SJCRH30 (cell line): Measurements from ENCODE around the gene PDE7B. TPM values are rescaled to one million over a fixed set of nuclear protein-coding genes. Genes with fewer than 3 reads are reported as not detected.
A peak's percentile ranks its signal among the peaks of the same experiment; 100 is the strongest.

ENCODE experiments used
- DNase-seq, 2 experiments: peaks; one replicate each; pipeline ENCODE4 v3.0.0-alpha.2; 2015 to 2020
- H3K27ac ChIP-seq: fragments of 250-450 bp; sonication (Bioruptor Pico); 2 replicates; pipeline ENCODE4 v1.5.1; 2020; ENCODE audit warnings: mild to moderate bottlenecking, moderate library complexity
- H3K27me3 ChIP-seq: fragments of 250-450 bp; sonication (Bioruptor Pico); 2 replicates; pipeline ENCODE4 v1.5.1; 2020; ENCODE audit warnings: mild to moderate bottlenecking, moderate library complexity
- H3K36me3 ChIP-seq: fragments of 250-450 bp; sonication (Bioruptor Pico); 2 replicates; pipeline ENCODE4 v1.5.1; 2020; ENCODE audit warnings: mild to moderate bottlenecking, moderate library complexity
- H3K4me1 ChIP-seq: fragments of 250-450 bp; sonication (Bioruptor Pico); 2 replicates; pipeline ENCODE4 v1.5.1; 2020; ENCODE audit warnings: mild to moderate bottlenecking, moderate library complexity
- H3K4me3 ChIP-seq: fragments of 250-450 bp; sonication (Bioruptor Pico); 2 replicates; pipeline ENCODE4 v1.5.1; 2020; ENCODE audit warnings: mild to moderate bottlenecking, moderate library complexity
- H3K9me3 ChIP-seq: fragments of 250-450 bp; sonication (Bioruptor Pico); replicated peaks from 2 replicates; pipeline ENCODE4 v1.5.1; 2020; ENCODE audit warnings: mild to moderate bottlenecking, moderate library complexity
- total RNA-seq: library from RNA; depleted of rRNA; stranded (reverse); fragments of >200 nt; shearing (Covaris generic); gene quantifications from 2 replicates; pipeline ENCODE4 v1.2.3, GENCODE V29; 2014

PDE7B gene
- total RNA-seq, 1 experiment from 2014 or later, result 0.20 TPM

- Histone ChIP-seq H3K9me3 (no peaks in the 10 kb centered on the region), H3K36me3 (no peaks in the 10 kb centered on the region), H3K4me3 (no peak overlapping the region), H3K4me1 (no peaks in the 10 kb centered on the region), H3K27ac (no peak overlapping the region), H3K27me3 (no peaks in the 10 kb centered on the region)
- DNase-seq, result no peak
Observed at GRCh38 chr6:136149311-136149710, 297.8 kb downstream of the PDE7B start.

GRCh38 chr6:136150961-136151360, 299.5 kb downstream of the PDE7B start:
- Histone ChIP-seq H3K9me3 (no peaks in the 10 kb centered on the region), H3K4me1 (no peaks in the 10 kb centered on the region), H3K27ac (no peak overlapping the region), H3K27me3 (no peaks in the 10 kb centered on the region), H3K4me3 (no peak overlapping the region), H3K36me3 (no peaks in the 10 kb centered on the region)
- no peak for DNase-seq

- no peak for DNase-seq
- H3K27ac ChIP-seq, result no peak overlapping the region
- no peaks in the 10 kb centered on the region for H3K36me3 ChIP-seq
- no peaks in the 10 kb centered on the region for H3K4me1 ChIP-seq
- H3K9me3 ChIP-seq, result no peaks in the 10 kb centered on the region
- H3K27me3 ChIP-seq, result no peaks in the 10 kb centered on the region
- H3K4me3 ChIP-seq, result no peak overlapping the region
Observed at GRCh38 chr6:136153707-136154375, 302.3 kb downstream of the PDE7B start.

GRCh38 chr6:136155191-136155590, 303.7 kb downstream of the PDE7B start:
- no peaks in the 10 kb centered on the region for H3K4me1 ChIP-seq
- DNase-seq, result no peak
- no peak overlapping the region for H3K4me3 ChIP-seq
- H3K27ac ChIP-seq, result no peak overlapping the region
- H3K36me3 ChIP-seq, result no peaks in the 10 kb centered on the region
- H3K27me3 ChIP-seq, result no peaks in the 10 kb centered on the region
- no peaks in the 10 kb centered on the region for H3K9me3 ChIP-seq

- no peaks in the 10 kb centered on the region for H3K36me3 ChIP-seq
- H3K9me3 ChIP-seq, result no peaks in the 10 kb centered on the region
- no peaks in the 10 kb centered on the region for H3K27me3 ChIP-seq
- no peaks in the 10 kb centered on the region for H3K4me1 ChIP-seq
- no peak overlapping the region for H3K4me3 ChIP-seq
- H3K27ac ChIP-seq, result no peak overlapping the region
- DNase-seq, result no peak
Observed at GRCh38 chr6:136157743-136158142, 306.2 kb downstream of the PDE7B start.

- Histone ChIP-seq H3K27me3 (no peaks in the 10 kb centered on the region), H3K4me1 (no peaks in the 10 kb centered on the region), H3K36me3 (no peaks in the 10 kb centered on the region), H3K4me3 (no peak overlapping the region), H3K27ac (no peak overlapping the region), H3K9me3 (no peaks in the 10 kb centered on the region)
- DNase-seq, result no peak
Observed at GRCh38 chr6:136158387-136158821, 306.9 kb downstream of the PDE7B start.

- Histone ChIP-seq H3K4me3 (no peak overlapping the region), H3K9me3 (no peaks in the 10 kb centered on the region), H3K27me3 (no peaks in the 10 kb centered on the region), H3K4me1 (no peaks in the 10 kb centered on the region), H3K27ac (no peak overlapping the region), H3K36me3 (no peaks in the 10 kb centered on the region)
- DNase-seq, result no peak
Observed at GRCh38 chr6:136158971-136159370, 307.5 kb downstream of the PDE7B start.

- H3K27me3 ChIP-seq, result no peaks in the 10 kb centered on the region
- no peaks in the 10 kb centered on the region for H3K4me1 ChIP-seq
- H3K36me3 ChIP-seq, result no peaks in the 10 kb centered on the region
- no peak overlapping the region for H3K27ac ChIP-seq
- H3K9me3 ChIP-seq, result no peaks in the 10 kb centered on the region
- no peak for DNase-seq
- no peak overlapping the region for H3K4me3 ChIP-seq
Observed at GRCh38 chr6:136160250-136160649, 308.7 kb downstream of the PDE7B start.

GRCh38 chr6:136161950-136162349, 310.4 kb downstream of the PDE7B start:
- no peak overlapping the region for H3K27ac ChIP-seq
- no peak overlapping the region for H3K4me3 ChIP-seq
- no peaks in the 10 kb centered on the region for H3K36me3 ChIP-seq
- DNase-seq, result no peak
- no peaks in the 10 kb centered on the region for H3K9me3 ChIP-seq
- no peaks in the 10 kb centered on the region for H3K27me3 ChIP-seq
- no peaks in the 10 kb centered on the region for H3K4me1 ChIP-seq

GRCh38 chr6:136163260-136163659, 311.8 kb downstream of the PDE7B start:
- Histone ChIP-seq H3K4me1 (no peaks in the 10 kb centered on the region), H3K36me3 (no peaks in the 10 kb centered on the region)
- DNase-seq, result no peak

GRCh38 chr6:136166815-136167214, 315.3 kb downstream of the PDE7B start:
- DNase-seq, result peak; percentile 15 to 34
- Histone ChIP-seq H3K27ac (no peak overlapping the region), H3K4me1 (no peaks in the 10 kb centered on the region), H3K4me3 (no peak overlapping the region), H3K9me3 (no peaks in the 10 kb centered on the region), H3K27me3 (no peaks in the 10 kb centered on the region), H3K36me3 (no peaks in the 10 kb centered on the region)

More at GRCh38 chr6:136163260-136163659, 311.8 kb downstream of the PDE7B start:
- Histone ChIP-seq H3K27ac (no peak overlapping the region), H3K4me3 (no peak overlapping the region), H3K27me3 (no peaks in the 10 kb centered on the region), H3K9me3 (no peaks in the 10 kb centered on the region)

- H3K36me3 ChIP-seq, result no peaks in the 10 kb centered on the region
- H3K9me3 ChIP-seq, result 0 out of 2 replicates have a peak, but pooled peaks cover 2% of the 10 kb centered on the region
- H3K27me3 ChIP-seq, result no peaks in the 10 kb centered on the region
- no peaks in the 10 kb centered on the region for H3K4me1 ChIP-seq
- no peak overlapping the region for H3K27ac ChIP-seq
- H3K4me3 ChIP-seq, result no peak overlapping the region
- no peak for DNase-seq
Observed at GRCh38 chr6:136169394-136170148, 318.1 kb downstream of the PDE7B start.

GRCh38 chr6:136171231-136171630, 319.7 kb downstream of the PDE7B start:
- Histone ChIP-seq H3K27me3 (no peaks in the 10 kb centered on the region), H3K27ac (no peak overlapping the region), H3K4me3 (no peak overlapping the region), H3K4me1 (no peaks in the 10 kb centered on the region), H3K9me3 (0 out of 2 replicates have a peak, but pooled peaks cover 2% of the 10 kb centered on the region), H3K36me3 (no peaks in the 10 kb centered on the region)
- no peak for DNase-seq

GRCh38 chr6:136173519-136174507, 322.3 kb downstream of the PDE7B start:
- Histone ChIP-seq H3K9me3 (peaks cover 2% of the 10 kb centered on the region; the same call in 1 of the 2 replicates), H3K4me1 (no peaks in the 10 kb centered on the region), H3K36me3 (no peaks in the 10 kb centered on the region), H3K4me3 (no peak overlapping the region), H3K27ac (no peak overlapping the region), H3K27me3 (no peaks in the 10 kb centered on the region)
- DNase-seq, result no peak
